ENCODE measurements around the gene PALD1.

The PALD1 gene

DNA sequence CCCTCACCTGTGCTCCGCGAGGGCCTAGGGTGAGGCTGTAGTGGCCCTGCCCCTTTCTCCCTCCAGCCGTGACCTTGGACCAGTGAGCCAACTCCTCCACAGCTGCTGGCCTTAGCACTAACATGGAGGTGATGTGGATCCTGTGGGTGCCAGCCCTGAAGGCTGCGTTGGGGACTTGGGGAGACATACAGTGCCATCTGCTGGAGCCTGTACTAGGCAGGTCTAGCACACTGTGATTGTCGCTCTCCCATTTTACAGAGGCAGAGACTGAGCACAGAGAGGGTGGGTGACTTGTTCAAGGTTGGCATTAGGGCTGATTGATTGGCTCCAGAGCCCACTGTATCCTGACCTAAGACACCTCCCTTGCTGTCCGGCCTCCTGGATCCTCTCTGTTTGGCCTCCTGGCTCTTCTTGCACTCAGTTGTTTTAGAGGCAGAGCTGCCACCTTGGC, 86.4 kb downstream of the PALD1 start:
- Histone ChIP-seq H3K36me3 (ENCODE audit: insufficient read depth, low read length) (no peaks in the 10 kb centered on the region), H3K27me3 (ENCODE audit: insufficient read depth, low read length) (no peaks in the 10 kb centered on the region), H3K4me3 (ENCODE audit: low read depth, low read length) (no peak overlapping the region), H3K79me2 (ENCODE audit: control insufficient read depth, insufficient read depth, low read length, unreplicated experiment) (no peaks in the 10 kb centered on the region), H3K4me1 (ENCODE audit: control insufficient read depth, insufficient read depth, low read length, unreplicated experiment) (no peaks in the 10 kb centered on the region), H2AFZ (ENCODE audit: low read length, unreplicated experiment) (no peak overlapping the region), H3K27ac (ENCODE audit: low read depth, low read length) (no peak overlapping the region)

- no peak overlapping the region for H2AFZ ChIP-seq (ENCODE audit: low read length, unreplicated experiment)
- no peak overlapping the region for H3K4me3 ChIP-seq (ENCODE audit: low read depth, low read length)
- H3K79me2 ChIP-seq (ENCODE audit: control insufficient read depth, insufficient read depth, low read length, unreplicated experiment) = no peaks in the 10 kb centered on the region
- H3K27ac ChIP-seq (ENCODE audit: low read depth, low read length) = no peak overlapping the region
- no peaks in the 10 kb centered on the region for H3K4me1 ChIP-seq (ENCODE audit: control insufficient read depth, insufficient read depth, low read length, unreplicated experiment)
- H3K36me3 ChIP-seq (ENCODE audit: insufficient read depth, low read length) = no peaks in the 10 kb centered on the region
- H3K27me3 ChIP-seq (ENCODE audit: insufficient read depth, low read length) = no peaks in the 10 kb centered on the region
These were observed 87.3 kb downstream of the PALD1 start for GRCh38 chr10:70565556-70566514.

DNA sequence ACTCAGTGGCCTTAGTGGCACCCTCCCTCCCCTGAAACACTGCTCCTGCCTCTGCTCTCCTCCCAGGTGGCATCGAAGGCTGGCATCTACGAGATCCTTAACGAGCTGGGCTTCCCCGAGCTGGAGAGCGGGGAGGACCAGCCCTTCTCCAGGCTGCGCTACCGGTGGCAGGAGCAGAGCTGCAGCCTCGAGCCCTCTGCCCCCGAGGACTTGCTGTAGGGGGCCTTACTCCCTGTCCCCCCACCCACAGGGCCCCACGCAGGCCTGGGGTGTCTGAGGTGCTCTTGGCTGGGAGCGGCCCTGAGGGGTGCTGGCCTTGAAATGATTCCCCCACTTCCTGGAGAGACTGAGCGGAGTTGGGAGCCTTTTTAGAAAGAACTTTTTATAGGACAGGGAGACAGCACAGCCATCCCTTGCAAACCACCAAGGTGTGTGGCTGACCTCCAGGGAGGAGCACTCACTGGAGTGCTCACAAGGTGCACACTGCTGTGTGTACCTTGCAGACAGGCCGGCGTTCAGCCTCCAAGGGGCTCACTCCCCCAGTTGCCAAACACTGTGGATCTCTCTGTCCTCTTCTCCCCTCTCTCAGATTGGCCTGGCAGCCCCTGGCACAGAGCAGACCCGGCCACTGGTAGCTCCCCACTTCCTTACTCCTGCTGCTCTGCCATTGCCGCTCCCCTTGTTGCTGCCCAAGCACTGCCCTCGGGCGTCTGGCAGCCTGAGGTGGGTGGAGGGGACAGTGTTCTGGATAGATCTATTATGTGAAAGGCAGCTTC, 88.1 kb downstream of the PALD1 start:
- Histone ChIP-seq H3K4me1 (ENCODE audit: control insufficient read depth, insufficient read depth, low read length, unreplicated experiment) (no peaks in the 10 kb centered on the region), H3K27ac (ENCODE audit: low read depth, low read length) (no peak overlapping the region), H3K36me3 (ENCODE audit: insufficient read depth, low read length) (no peaks in the 10 kb centered on the region)

GRCh38 chr10:70567603-70568002, 89.0 kb downstream of the PALD1 start:
- Histone ChIP-seq H3K4me3 (ENCODE audit: low read depth, low read length) (no peak overlapping the region), H2AFZ (ENCODE audit: low read length, unreplicated experiment) (no peak overlapping the region), H3K79me2 (ENCODE audit: control insufficient read depth, insufficient read depth, low read length, unreplicated experiment) (no peaks in the 10 kb centered on the region), H3K27me3 (ENCODE audit: insufficient read depth, low read length) (no peaks in the 10 kb centered on the region), H3K36me3 (ENCODE audit: insufficient read depth, low read length) (no peaks in the 10 kb centered on the region), H3K27ac (ENCODE audit: low read depth, low read length) (no peak overlapping the region), H3K4me1 (ENCODE audit: control insufficient read depth, insufficient read depth, low read length, unreplicated experiment) (no peaks in the 10 kb centered on the region)

More for the DNA sequence above, 88.1 kb downstream of the PALD1 start:
- no peaks in the 10 kb centered on the region for H3K27me3 ChIP-seq (ENCODE audit: insufficient read depth, low read length)
- H3K79me2 ChIP-seq (ENCODE audit: control insufficient read depth, insufficient read depth, low read length, unreplicated experiment) = no peaks in the 10 kb centered on the region
- no peak overlapping the region for H3K4me3 ChIP-seq (ENCODE audit: low read depth, low read length)
- H2AFZ ChIP-seq (ENCODE audit: low read length, unreplicated experiment) = no peak overlapping the region

DNA sequence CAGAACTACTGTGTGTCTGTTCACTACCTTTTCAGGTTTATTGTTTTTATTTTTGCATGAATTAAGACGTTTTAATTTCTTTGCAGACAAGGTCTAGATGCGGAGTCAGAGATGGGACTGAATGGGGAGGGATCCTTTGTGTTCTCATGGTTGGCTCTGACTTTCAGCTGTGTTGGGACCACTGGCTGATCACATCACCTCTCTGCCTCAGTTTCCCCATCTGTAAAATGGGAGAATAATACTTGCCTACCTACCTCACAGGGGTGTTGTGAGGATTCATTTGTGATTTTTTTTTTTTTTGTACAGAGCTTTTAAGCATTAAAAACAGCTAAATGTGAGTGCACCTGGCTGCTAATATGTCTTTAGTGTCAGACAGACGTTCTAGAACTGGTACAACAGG, 89.5 kb downstream of the PALD1 start:
- Histone ChIP-seq H3K79me2 (ENCODE audit: control insufficient read depth, insufficient read depth, low read length, unreplicated experiment) (no peaks in the 10 kb centered on the region), H3K4me1 (ENCODE audit: control insufficient read depth, insufficient read depth, low read length, unreplicated experiment) (no peaks in the 10 kb centered on the region), H2AFZ (ENCODE audit: low read length, unreplicated experiment) (no peak overlapping the region), H3K4me3 (ENCODE audit: low read depth, low read length) (no peak overlapping the region), H3K36me3 (ENCODE audit: insufficient read depth, low read length) (no peaks in the 10 kb centered on the region), H3K27me3 (ENCODE audit: insufficient read depth, low read length) (no peaks in the 10 kb centered on the region), H3K27ac (ENCODE audit: low read depth, low read length) (no peak overlapping the region)

- Histone ChIP-seq H3K4me1 (ENCODE audit: control insufficient read depth, insufficient read depth, low read length, unreplicated experiment) (no peaks in the 10 kb centered on the region), H3K36me3 (ENCODE audit: insufficient read depth, low read length) (no peaks in the 10 kb centered on the region), H3K4me3 (ENCODE audit: low read depth, low read length) (no peak overlapping the region), H3K79me2 (ENCODE audit: control insufficient read depth, insufficient read depth, low read length, unreplicated experiment) (no peaks in the 10 kb centered on the region), H2AFZ (ENCODE audit: low read length, unreplicated experiment) (no peak overlapping the region), H3K27me3 (ENCODE audit: insufficient read depth, low read length) (no peaks in the 10 kb centered on the region), H3K27ac (ENCODE audit: low read depth, low read length) (no peak overlapping the region)
These were observed 90.4 kb downstream of the PALD1 start for GRCh38 chr10:70568781-70569495.

GRCh38 chr10:70571236-70571635, 92.7 kb downstream of the PALD1 start:
- no peaks in the 10 kb centered on the region for H3K36me3 ChIP-seq (ENCODE audit: insufficient read depth, low read length)
- H3K27ac ChIP-seq (ENCODE audit: low read depth, low read length) = no peak overlapping the region
- H2AFZ ChIP-seq (ENCODE audit: low read length, unreplicated experiment) = no peak overlapping the region
- peaks cover 2% of the 10 kb centered on the region for H3K4me1 ChIP-seq (ENCODE audit: control insufficient read depth, insufficient read depth, low read length, unreplicated experiment)
- no peaks in the 10 kb centered on the region for H3K27me3 ChIP-seq (ENCODE audit: insufficient read depth, low read length)
- H3K4me3 ChIP-seq (ENCODE audit: low read depth, low read length) = no peak overlapping the region
- no peaks in the 10 kb centered on the region for H3K79me2 ChIP-seq (ENCODE audit: control insufficient read depth, insufficient read depth, low read length, unreplicated experiment)

GRCh38 chr10:70571636-70572439, 93.3 kb downstream of the PALD1 start:
- Histone ChIP-seq H3K27ac (ENCODE audit: low read depth, low read length) (no peak overlapping the region), H3K27me3 (ENCODE audit: insufficient read depth, low read length) (no peaks in the 10 kb centered on the region), H2AFZ (ENCODE audit: low read length, unreplicated experiment) (no peak overlapping the region), H3K4me3 (ENCODE audit: low read depth, low read length) (no peak overlapping the region), H3K79me2 (ENCODE audit: control insufficient read depth, insufficient read depth, low read length, unreplicated experiment) (no peaks in the 10 kb centered on the region), H3K4me1 (ENCODE audit: control insufficient read depth, insufficient read depth, low read length, unreplicated experiment) (peaks cover 8% of the 10 kb centered on the region), H3K36me3 (ENCODE audit: insufficient read depth, low read length) (no peaks in the 10 kb centered on the region)

- no peaks in the 10 kb centered on the region for H3K27me3 ChIP-seq (ENCODE audit: insufficient read depth, low read length)
- H2AFZ ChIP-seq (ENCODE audit: low read length, unreplicated experiment) = no peak overlapping the region
- H3K27ac ChIP-seq (ENCODE audit: low read depth, low read length) = no peak overlapping the region
- no peak overlapping the region for H3K4me3 ChIP-seq (ENCODE audit: low read depth, low read length)
- H3K36me3 ChIP-seq (ENCODE audit: insufficient read depth, low read length) = no peaks in the 10 kb centered on the region
- H3K79me2 ChIP-seq (ENCODE audit: control insufficient read depth, insufficient read depth, low read length, unreplicated experiment) = no peaks in the 10 kb centered on the region
- peaks cover 27% of the 10 kb centered on the region for H3K4me1 ChIP-seq (ENCODE audit: control insufficient read depth, insufficient read depth, low read length, unreplicated experiment)
These were observed 95.3 kb downstream of the PALD1 start for GRCh38 chr10:70573599-70574506.

All from ACC112 (cell line).